ENCODE results near the gene CD160. TPM values are rescaled to one million over a fixed set of nuclear protein-coding genes. Genes with fewer than 3 reads are reported as not detected.
"Not testable (repeated sequence)": the region's sequence is repeated elsewhere in the genome, so short reads cannot be mapped to it uniquely, and the experiment has no call there.

CD160 gene
- total RNA-seq, 3 donors from 2014 or later (not counting 1 experiment from before 2014, with no cell fraction given) = 77.7 to 150 (median 83.4) TPM

DNA sequence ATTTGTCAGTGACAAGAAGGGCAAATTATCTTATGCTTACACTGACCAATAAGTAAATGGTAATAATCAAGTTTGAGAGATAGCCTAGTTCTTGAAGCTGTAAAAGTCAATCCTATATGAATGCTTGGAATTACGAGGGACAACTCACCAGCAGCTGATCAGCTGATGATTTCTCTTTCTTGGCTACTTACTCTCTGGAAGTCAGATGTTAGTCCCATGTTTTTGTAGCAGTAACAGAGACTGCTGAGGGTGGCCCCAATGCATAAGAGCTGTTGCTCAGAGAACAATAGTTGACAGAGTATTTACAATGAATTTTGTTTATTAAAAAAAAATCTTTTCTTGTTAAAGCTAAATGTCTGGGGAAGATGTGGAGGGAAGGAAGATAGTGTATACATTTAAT lies 39.3 kb downstream of the CD160 start:
- H3K4me3 Mint-ChIP-seq = no peak overlapping the region
- no peak overlapping the region for H3K27ac Mint-ChIP-seq
- TF ChIP-seq, protein P1, sequence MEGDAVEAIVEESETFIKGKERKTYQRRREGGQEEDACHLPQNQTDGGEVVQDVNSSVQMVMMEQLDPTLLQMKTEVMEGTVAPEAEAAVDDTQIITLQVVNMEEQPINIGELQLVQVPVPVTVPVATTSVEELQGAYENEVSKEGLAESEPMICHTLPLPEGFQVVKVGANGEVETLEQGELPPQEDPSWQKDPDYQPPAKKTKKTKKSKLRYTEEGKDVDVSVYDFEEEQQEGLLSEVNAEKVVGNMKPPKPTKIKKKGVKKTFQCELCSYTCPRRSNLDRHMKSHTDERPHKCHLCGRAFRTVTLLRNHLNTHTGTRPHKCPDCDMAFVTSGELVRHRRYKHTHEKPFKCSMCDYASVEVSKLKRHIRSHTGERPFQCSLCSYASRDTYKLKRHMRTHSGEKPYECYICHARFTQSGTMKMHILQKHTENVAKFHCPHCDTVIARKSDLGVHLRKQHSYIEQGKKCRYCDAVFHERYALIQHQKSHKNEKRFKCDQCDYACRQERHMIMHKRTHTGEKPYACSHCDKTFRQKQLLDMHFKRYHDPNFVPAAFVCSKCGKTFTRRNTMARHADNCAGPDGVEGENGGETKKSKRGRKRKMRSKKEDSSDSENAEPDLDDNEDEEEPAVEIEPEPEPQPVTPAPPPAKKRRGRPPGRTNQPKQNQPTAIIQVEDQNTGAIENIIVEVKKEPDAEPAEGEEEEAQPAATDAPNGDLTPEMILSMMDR (IDR thresholded peaks at IDR 0.05) = no peak
- peaks cover 17 to 29% of the 10 kb centered on the region in 2 donors for H3K4me1 Mint-ChIP-seq
- Histone ChIP-seq H3K4me3 (ENCODE audit: low read length) (no peak overlapping the region), H3K27me3 (ENCODE audit: control insufficient read depth, insufficient read depth, low read length) (no peaks in the 10 kb centered on the region), H3K4me1 (ENCODE audit: control insufficient read depth, insufficient read depth, low read length) (no peaks in the 10 kb centered on the region), H3K9me3 (ENCODE audit: control insufficient read depth, insufficient read depth, low read length) (peaks cover 3% of the 10 kb centered on the region), H3K36me3 (ENCODE audit: control insufficient read depth, insufficient read depth, low read length) (peaks cover 34% of the 10 kb centered on the region), H3K27ac (ENCODE audit: low read length) (no peak overlapping the region)
- 100% methylated on average over 1 of the region's 1 CpG for WGBS (ENCODE audit: insufficient coverage)
- no peaks in the 10 kb centered on the region for H3K9me3 Mint-ChIP-seq
- no peak for DNase-seq
- no peak for ATAC-seq
- intact Hi-C loops (cut with micrococcal nuclease) = no loop called here
- H3K36me3 Mint-ChIP-seq = no peaks in the 10 kb centered on the region
- no peaks in the 10 kb centered on the region for H3K27me3 Mint-ChIP-seq (ENCODE audit: low read depth in 2 of 2)

DNA sequence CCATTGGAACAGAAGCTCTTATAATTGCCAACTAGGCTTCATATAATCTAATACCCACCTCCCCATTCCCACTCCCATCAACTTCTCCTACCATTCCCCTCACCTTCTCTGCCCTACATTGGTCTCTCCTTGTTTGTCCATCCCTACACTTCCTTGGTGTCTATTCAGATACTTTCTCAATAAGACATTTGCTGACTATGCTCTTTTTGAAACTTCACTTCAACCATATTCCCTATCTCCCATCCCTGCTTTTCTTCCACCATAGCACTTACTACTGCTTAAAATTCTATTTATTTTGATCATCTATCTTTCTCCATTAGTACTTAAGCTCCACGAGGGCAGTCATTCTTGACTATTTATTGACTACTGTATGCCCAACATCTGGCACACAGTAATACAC lies 40.4 kb downstream of the CD160 start:
- no peaks in the 10 kb centered on the region for H3K27me3 ChIP-seq (ENCODE audit: control insufficient read depth, insufficient read depth, low read length)
- peaks cover 3% of the 10 kb centered on the region for H3K9me3 ChIP-seq (ENCODE audit: control insufficient read depth, insufficient read depth, low read length)
- ATAC-seq = no peak

GRCh38 chr1:145760395-145760949 lies 41.2 kb downstream of the CD160 start:
- H3K27ac ChIP-seq (ENCODE audit: low read length); H3K4me3 ChIP-seq (ENCODE audit: low read length); H3K27me3 Mint-ChIP-seq (ENCODE audit: low read depth in 2 of 2); H3K4me3 Mint-ChIP-seq; ATAC-seq; H3K4me1 ChIP-seq (ENCODE audit: control insufficient read depth, insufficient read depth, low read length); H3K9me3 ChIP-seq (ENCODE audit: control insufficient read depth, insufficient read depth, low read length); H3K9me3 Mint-ChIP-seq; DNase-seq; intact Hi-C loops (cut with micrococcal nuclease); H3K36me3 Mint-ChIP-seq; H3K27me3 ChIP-seq (ENCODE audit: control insufficient read depth, insufficient read depth, low read length): not testable (repeated sequence)
- H3K27ac Mint-ChIP-seq = peak overlapping the region in 1 of 2 donors; percentile 10
- peaks cover 34% of the 10 kb centered on the region for H3K36me3 ChIP-seq (ENCODE audit: control insufficient read depth, insufficient read depth, low read length)
- H3K4me1 Mint-ChIP-seq = peaks cover 17 to 28% of the 10 kb centered on the region in 2 donors
- 95% methylated on average over 4 of the region's 4 CpGs for WGBS (ENCODE audit: insufficient coverage)

More for the DNA sequence above, 40.4 kb downstream of the CD160 start:
- H3K27me3 Mint-ChIP-seq (ENCODE audit: low read depth in 2 of 2) = no peaks in the 10 kb centered on the region
- H3K4me3 ChIP-seq (ENCODE audit: low read length) = no peak overlapping the region
- peaks cover 17 to 29% of the 10 kb centered on the region in 2 donors for H3K4me1 Mint-ChIP-seq
- H3K27ac ChIP-seq (ENCODE audit: low read length) = no peak overlapping the region
- WGBS (ENCODE audit: insufficient coverage) = 100% methylated on average over 1 of the region's 1 CpG
- TF ChIP-seq, protein P1 (IDR thresholded peaks at IDR 0.05) = no peak
- peaks cover 34% of the 10 kb centered on the region for H3K36me3 ChIP-seq (ENCODE audit: control insufficient read depth, insufficient read depth, low read length)
- H3K4me3 Mint-ChIP-seq = no peak overlapping the region
- no peaks in the 10 kb centered on the region for H3K4me1 ChIP-seq (ENCODE audit: control insufficient read depth, insufficient read depth, low read length)
- no peaks in the 10 kb centered on the region for H3K9me3 Mint-ChIP-seq
- intact Hi-C loops (cut with micrococcal nuclease) = no loop called here
- no peaks in the 10 kb centered on the region for H3K36me3 Mint-ChIP-seq
- no peak for DNase-seq
- H3K27ac Mint-ChIP-seq = no peak overlapping the region

GRCh38 chr1:145761498-145761897 lies 42.2 kb downstream of the CD160 start:
- H3K9me3 ChIP-seq (ENCODE audit: control insufficient read depth, insufficient read depth, low read length); H3K27me3 Mint-ChIP-seq (ENCODE audit: low read depth in 2 of 2); H3K36me3 Mint-ChIP-seq; H3K27ac ChIP-seq (ENCODE audit: low read length); intact Hi-C loops (cut with micrococcal nuclease); ATAC-seq; H3K4me1 ChIP-seq (ENCODE audit: control insufficient read depth, insufficient read depth, low read length); H3K9me3 Mint-ChIP-seq; H3K27me3 ChIP-seq (ENCODE audit: control insufficient read depth, insufficient read depth, low read length); H3K4me3 ChIP-seq (ENCODE audit: low read length); DNase-seq; H3K4me3 Mint-ChIP-seq: not testable (repeated sequence)
- Mint-ChIP-seq H3K4me1 (peaks cover 17 to 24% of the 10 kb centered on the region in 2 donors), H3K27ac (peak overlapping the region in 1 of 2 donors; percentile 43)
- peaks cover 32% of the 10 kb centered on the region for H3K36me3 ChIP-seq (ENCODE audit: control insufficient read depth, insufficient read depth, low read length)
- WGBS (ENCODE audit: insufficient coverage) = 98% methylated on average over 11 of the region's 11 CpGs

- not testable (repeated sequence) for H3K27ac Mint-ChIP-seq, H3K9me3 Mint-ChIP-seq
- WGBS (ENCODE audit: insufficient coverage) = 100% methylated on average over 2 of the region's 2 CpGs
These were observed 42.7 kb downstream of the CD160 start for GRCh38 chr1:145762001-145762400.

DNA sequence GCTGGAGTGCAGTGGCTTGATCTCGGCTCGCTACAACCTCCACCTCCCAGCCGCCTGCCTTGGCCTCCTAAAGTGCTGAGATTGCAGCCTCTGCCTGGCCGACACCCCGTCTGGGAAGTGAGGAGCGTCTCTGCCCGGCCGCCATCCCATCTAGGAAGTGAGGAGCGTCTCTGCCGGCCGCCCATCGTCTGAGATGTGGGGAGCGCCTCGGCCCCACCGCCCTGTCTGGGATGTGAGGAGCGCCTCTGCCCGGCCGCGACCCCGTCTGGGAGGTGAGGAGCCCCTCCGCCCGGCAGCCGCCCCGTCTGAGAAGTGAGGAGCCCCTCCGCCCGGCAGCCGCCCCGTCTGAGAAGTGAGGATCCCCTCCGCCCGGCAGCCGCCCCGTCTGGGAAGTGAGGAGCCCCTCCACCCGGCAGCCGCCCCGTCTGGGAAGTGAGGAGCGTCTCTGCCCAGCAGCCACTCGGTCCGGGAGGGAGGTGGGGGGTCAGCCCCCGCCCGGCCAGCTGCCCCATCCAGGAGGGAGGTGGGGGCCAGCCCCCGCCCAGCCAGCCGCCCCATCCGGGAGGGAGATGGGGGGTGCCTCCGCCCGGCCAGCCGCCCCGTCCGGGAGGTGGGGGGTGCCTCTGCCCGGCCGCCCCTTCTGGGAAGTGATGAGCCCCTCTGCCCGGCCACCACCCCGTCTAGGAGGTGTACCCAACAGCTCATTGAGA lies 45.1 kb downstream of the CD160 start:
- H3K36me3 ChIP-seq (ENCODE audit: control insufficient read depth, insufficient read depth, low read length) = peaks cover 16% of the 10 kb centered on the region
- H3K9me3 Mint-ChIP-seq; ATAC-seq; intact Hi-C loops (cut with micrococcal nuclease); H3K4me3 ChIP-seq (ENCODE audit: low read length); H3K27ac Mint-ChIP-seq; H3K4me1 ChIP-seq (ENCODE audit: control insufficient read depth, insufficient read depth, low read length); H3K36me3 Mint-ChIP-seq; H3K27me3 ChIP-seq (ENCODE audit: control insufficient read depth, insufficient read depth, low read length); DNase-seq; H3K27ac ChIP-seq (ENCODE audit: low read length); H3K9me3 ChIP-seq (ENCODE audit: control insufficient read depth, insufficient read depth, low read length); H3K27me3 Mint-ChIP-seq (ENCODE audit: low read depth in 2 of 2); H3K4me3 Mint-ChIP-seq: not testable (repeated sequence)
- WGBS (ENCODE audit: insufficient coverage) = 97% methylated on average over 52 of the region's 52 CpGs
- peaks cover 11 to 17% of the 10 kb centered on the region in 2 donors for H3K4me1 Mint-ChIP-seq

More at GRCh38 chr1:145762001-145762400, 42.7 kb downstream of the CD160 start:
- H3K27ac ChIP-seq (ENCODE audit: low read length); H3K27me3 ChIP-seq (ENCODE audit: control insufficient read depth, insufficient read depth, low read length); H3K27me3 Mint-ChIP-seq (ENCODE audit: low read depth in 2 of 2); H3K4me1 ChIP-seq (ENCODE audit: control insufficient read depth, insufficient read depth, low read length); H3K36me3 Mint-ChIP-seq; H3K9me3 ChIP-seq (ENCODE audit: control insufficient read depth, insufficient read depth, low read length); H3K4me3 Mint-ChIP-seq; H3K4me3 ChIP-seq (ENCODE audit: low read length); intact Hi-C loops (cut with micrococcal nuclease); DNase-seq; ATAC-seq: not testable (repeated sequence)
- peaks cover 32% of the 10 kb centered on the region for H3K36me3 ChIP-seq (ENCODE audit: control insufficient read depth, insufficient read depth, low read length)
- H3K4me1 Mint-ChIP-seq = peaks cover 17 to 24% of the 10 kb centered on the region in 2 donors

Data from natural killer cell (primary cell).